ENCODE data around the gene CTXND1. TPM values are rescaled to one million over a fixed set of nuclear protein-coding genes. Genes with fewer than 3 reads are reported as not detected.

Gene CTXND1
- total RNA-seq, 1 experiment from 2014 or later: not detected

GRCh38 chr15:80208758-80209734 is 43.0 kb downstream of the CTXND1 start:
- Histone ChIP-seq H2BK15ac (ENCODE audit: low read depth, low read length) (no peak overlapping the region), H3K23me2 (ENCODE audit: insufficient read length, low read depth, low read length, poor library complexity, severe bottlenecking) (no peaks in the 10 kb centered on the region), H2BK120ac (ENCODE audit: low read depth, low read length, poor library complexity, severe bottlenecking) (no peak overlapping the region), H3K23ac (ENCODE audit: insufficient read length, low read depth, low read length) (no peak overlapping the region), H3K79me1 (ENCODE audit: insufficient read depth, low read depth, low read length, poor library complexity, severe bottlenecking) (no peaks in the 10 kb centered on the region), H3K56ac (ENCODE audit: insufficient read length, low read depth, low read length) (no peak overlapping the region), H3K4me1 (ENCODE audit: insufficient read depth, low read length) (no peaks in the 10 kb centered on the region), H3T11ph (ENCODE audit: low read length) (no peak overlapping the region), H3K9me3 (ENCODE audit: control insufficient read depth, low read depth, low read length) (no peaks in the 10 kb centered on the region), H2AFZ (ENCODE audit: low read length) (no peak overlapping the region), H3K79me2 (ENCODE audit: insufficient read depth, low read length) (no peaks in the 10 kb centered on the region), H2AK5ac (ENCODE audit: insufficient read length, low read length) (no peak overlapping the region), H2BK5ac (ENCODE audit: insufficient read length, low read length) (no peak overlapping the region), H3K4ac (ENCODE audit: low read depth, low read length) (no peak overlapping the region), H4K20me1 (ENCODE audit: control insufficient read depth, insufficient read depth, insufficient read length) (no peaks in the 10 kb centered on the region), H2BK12ac (ENCODE audit: insufficient read length, low read depth, low read length) (no peak overlapping the region), H4K8ac (replicated peaks; ENCODE audit: insufficient read length, low read depth, low read length) (no peak overlapping the region), H3K4me2 (ENCODE audit: insufficient read depth, insufficient read length, low read length) (no peak overlapping the region), H3K14ac (ENCODE audit: insufficient read depth, low read length) (no peak overlapping the region), H4K5ac (ENCODE audit: insufficient read length, low read depth, low read length) (no peak overlapping the region), H3K9ac (ENCODE audit: extremely low read depth, insufficient read length, low read length) (no peak overlapping the region), H3K27me3 (ENCODE audit: insufficient read depth, low read length) (no peaks in the 10 kb centered on the region), H4K91ac (ENCODE audit: insufficient read length, low read depth, low read length) (no peak overlapping the region), H3K18ac (ENCODE audit: insufficient read length, low read depth, low read length) (no peak overlapping the region), H3K27ac (ENCODE audit: insufficient read length, low read depth, low read length) (no peak overlapping the region), H2BK20ac (ENCODE audit: low read depth, low read length, poor library complexity, severe bottlenecking) (no peak overlapping the region)
- peaks cover 5 to 7% of the 10 kb centered on the region in 2 experiments for H3K9me3 Mint-ChIP-seq
- no peak for TF ChIP-seq CTCF (conservative IDR thresholded peaks at IDR 0.05)
- DNase-seq: no peak
- H3K36me3 Mint-ChIP-seq (ENCODE audit: insufficient read depth in 1 of 3, low read depth in 3 of 3): no peaks in the 10 kb centered on the region; a peak in 1 of 7 replicates
- H3K4me3 Mint-ChIP-seq: no peak overlapping the region
- H3K27me3 Mint-ChIP-seq (ENCODE audit: low read depth): peaks cover 1% of the 10 kb centered on the region
- H3K4me1 Mint-ChIP-seq: peaks cover 22% of the 10 kb centered on the region in 2 experiments
- H3K27ac Mint-ChIP-seq: 0 out of 7 replicates have a peak overlapping the region, but pooled peaks of 1 of the 3 experiments have one; percentile 8
- no CpG with 5 or more reads among the region's 11 CpGs for WGBS (ENCODE audit: extremely low coverage, insufficient read length, low lambda C conversion rate)
